HG03095 (cell line): ENCODE measurements around the gene VSTM2B.

ENCODE experiments used
- ATAC-seq: cut with Tn5 transposase; IDR thresholded peaks from one replicate; pipeline ENCODE4 v1.9.1; 2021; ENCODE audit warnings: moderate library complexity; ENCODE audit not compliant: unreplicated experiment

Gene VSTM2B

GRCh38 chr19:29495901-29496441, 29.8 kb upstream of the VSTM2B start:
- ATAC-seq = no peak

- no peak for ATAC-seq
These were observed 28.6 kb upstream of the VSTM2B start for GRCh38 chr19:29497241-29497640.

- ATAC-seq = no peak
These were observed 27.9 kb upstream of the VSTM2B start for GRCh38 chr19:29497686-29498436.

GRCh38 chr19:29499261-29499920, 26.4 kb upstream of the VSTM2B start:
- ATAC-seq = no peak

- no peak for ATAC-seq
These were observed 25.7 kb upstream of the VSTM2B start for GRCh38 chr19:29499921-29500590.

GRCh38 chr19:29501816-29502580, 23.8 kb upstream of the VSTM2B start:
- no peak for ATAC-seq

- no peak for ATAC-seq
These were observed 23.3 kb upstream of the VSTM2B start for GRCh38 chr19:29502581-29502850.

- ATAC-seq = no peak
These were observed 22.5 kb upstream of the VSTM2B start for GRCh38 chr19:29503140-29503758.

- no peak for ATAC-seq
These were observed 22.0 kb upstream of the VSTM2B start for GRCh38 chr19:29503785-29504184.

- ATAC-seq = no peak
These were observed 21.3 kb upstream of the VSTM2B start for GRCh38 chr19:29504454-29504853.

GRCh38 chr19:29505097-29505824, 20.5 kb upstream of the VSTM2B start:
- no peak for ATAC-seq

- no peak for ATAC-seq
These were observed 19.2 kb upstream of the VSTM2B start for GRCh38 chr19:29506619-29506911.

- ATAC-seq = no peak
These were observed 18.5 kb upstream of the VSTM2B start for GRCh38 chr19:29507081-29507860.

GRCh38 chr19:29508181-29508580, 17.6 kb upstream of the VSTM2B start:
- ATAC-seq = no peak

- ATAC-seq = no peak
These were observed 16.3 kb upstream of the VSTM2B start for GRCh38 chr19:29509456-29509855.

- ATAC-seq = no peak
These were observed 15.0 kb upstream of the VSTM2B start for GRCh38 chr19:29510701-29511265.

GRCh38 chr19:29511768-29512167, 14.0 kb upstream of the VSTM2B start:
- ATAC-seq = no peak

GRCh38 chr19:29512748-29513147, 13.0 kb upstream of the VSTM2B start:
- ATAC-seq = no peak

- no peak for ATAC-seq
These were observed 11.1 kb upstream of the VSTM2B start for GRCh38 chr19:29514525-29515232.
